Nephron (organoid): ENCODE results near the gene RALGPS1.

ENCODE experiments used
- H3K27ac Mint-ChIP-seq, 3 experiments: 2 replicates each; pipeline ENCODE4 v1.8.0; 2020; ENCODE audit warnings: mixed read lengths in 3 of 3, mild to moderate bottlenecking in 2 of 3, moderate library complexity in 1 of 3
- H3K27me3 Mint-ChIP-seq: 2 replicates; pipeline ENCODE4 v1.8.0; 2021; ENCODE audit warnings: low read depth, mild to moderate bottlenecking, moderate library complexity, mixed read lengths
- H3K36me3 Mint-ChIP-seq: 2 replicates; pipeline ENCODE4 v1.8.0; 2020; ENCODE audit warnings: low read depth, mixed read lengths
- H3K4me1 Mint-ChIP-seq: 2 replicates; pipeline ENCODE4 v1.8.0; 2020; ENCODE audit warnings: mixed read lengths
- H3K4me3 Mint-ChIP-seq, 3 experiments: 2 replicates each; pipeline ENCODE4 v1.8.0; 2020; ENCODE audit warnings: mild to moderate bottlenecking in 3 of 3, mixed read lengths in 3 of 3, moderate library complexity in 2 of 3
- H3K9me3 Mint-ChIP-seq: 2 replicates; pipeline ENCODE4 v1.8.0; 2020; ENCODE audit warnings: mixed read lengths
- TF ChIP-seq, protein P1 (sequence below), 3 experiments: fragments of 200-600 bp; sonication (generic); IDR thresholded peaks; one replicate each; pipeline ENCODE4 v1.5.0; 2021; ENCODE audit warnings: antibody characterized with exemption in 3 of 3; ENCODE audit not compliant: unreplicated experiment in 3 of 3

Gene RALGPS1

DNA sequence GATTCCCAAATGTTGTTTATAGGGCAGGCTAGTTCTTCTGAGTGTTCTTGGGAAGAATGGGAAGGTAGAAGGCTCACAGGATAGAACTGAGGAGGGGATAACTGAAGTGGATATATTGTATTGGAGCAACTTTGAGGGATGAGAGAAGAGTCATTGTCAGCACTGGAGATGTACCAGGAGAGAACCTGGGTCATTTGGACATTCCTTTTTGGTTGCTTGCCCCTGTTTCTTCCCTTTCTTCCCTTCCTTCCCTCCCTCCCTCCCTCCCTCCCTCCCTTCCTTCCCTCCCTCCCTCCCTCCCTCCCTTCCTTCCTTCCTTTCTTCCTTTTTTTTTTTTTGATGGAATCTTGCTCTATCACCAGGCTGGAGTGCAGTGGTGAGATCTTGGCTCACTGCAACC, 45.3 kb downstream of the RALGPS1 start:
- no peaks in the 10 kb centered on the region for H3K9me3 Mint-ChIP-seq

DNA sequence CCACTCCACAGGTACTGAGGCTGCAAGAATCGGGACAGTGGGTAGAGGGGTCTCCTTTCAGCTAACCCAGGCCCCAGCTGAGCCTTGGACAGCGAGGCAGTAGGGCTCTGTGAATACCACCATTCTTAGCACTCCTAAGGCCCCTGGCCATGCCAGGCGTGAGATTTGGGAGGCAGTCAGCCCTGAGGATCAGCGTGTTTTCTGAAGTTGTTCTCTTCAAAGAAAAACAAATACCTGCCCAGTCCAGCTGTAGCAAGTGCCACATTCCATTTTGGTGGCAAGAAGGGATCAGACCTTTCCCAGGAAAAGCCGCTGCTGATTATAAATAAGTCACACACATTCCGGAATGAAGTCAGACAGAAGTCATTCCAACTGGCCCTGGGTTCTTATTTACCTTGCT, 47.8 kb downstream of the RALGPS1 start:
- Mint-ChIP-seq H3K4me3 (no peak overlapping the region), H3K27ac (no peak overlapping the region), H3K4me1 (peaks cover 33% of the 10 kb centered on the region), H3K9me3 (no peaks in the 10 kb centered on the region), H3K27me3 (no peaks in the 10 kb centered on the region), H3K36me3 (peaks cover 4% of the 10 kb centered on the region)
- TF ChIP-seq, protein P1, sequence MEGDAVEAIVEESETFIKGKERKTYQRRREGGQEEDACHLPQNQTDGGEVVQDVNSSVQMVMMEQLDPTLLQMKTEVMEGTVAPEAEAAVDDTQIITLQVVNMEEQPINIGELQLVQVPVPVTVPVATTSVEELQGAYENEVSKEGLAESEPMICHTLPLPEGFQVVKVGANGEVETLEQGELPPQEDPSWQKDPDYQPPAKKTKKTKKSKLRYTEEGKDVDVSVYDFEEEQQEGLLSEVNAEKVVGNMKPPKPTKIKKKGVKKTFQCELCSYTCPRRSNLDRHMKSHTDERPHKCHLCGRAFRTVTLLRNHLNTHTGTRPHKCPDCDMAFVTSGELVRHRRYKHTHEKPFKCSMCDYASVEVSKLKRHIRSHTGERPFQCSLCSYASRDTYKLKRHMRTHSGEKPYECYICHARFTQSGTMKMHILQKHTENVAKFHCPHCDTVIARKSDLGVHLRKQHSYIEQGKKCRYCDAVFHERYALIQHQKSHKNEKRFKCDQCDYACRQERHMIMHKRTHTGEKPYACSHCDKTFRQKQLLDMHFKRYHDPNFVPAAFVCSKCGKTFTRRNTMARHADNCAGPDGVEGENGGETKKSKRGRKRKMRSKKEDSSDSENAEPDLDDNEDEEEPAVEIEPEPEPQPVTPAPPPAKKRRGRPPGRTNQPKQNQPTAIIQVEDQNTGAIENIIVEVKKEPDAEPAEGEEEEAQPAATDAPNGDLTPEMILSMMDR (IDR thresholded peaks at IDR 0.05; ENCODE audit: unreplicated experiment in 3 of 3), result no peak

More for the DNA sequence above, 45.3 kb downstream of the RALGPS1 start:
- H3K36me3 Mint-ChIP-seq, result no peaks in the 10 kb centered on the region
- H3K27ac Mint-ChIP-seq, result peak overlapping the region in 1 of 3 experiments; percentile 72
- peaks cover 46% of the 10 kb centered on the region for H3K4me1 Mint-ChIP-seq
- TF ChIP-seq, protein P1 (IDR thresholded peaks at IDR 0.05; ENCODE audit: unreplicated experiment in 3 of 3), result no peak
- no peaks in the 10 kb centered on the region for H3K27me3 Mint-ChIP-seq
- no peak overlapping the region for H3K4me3 Mint-ChIP-seq

DNA sequence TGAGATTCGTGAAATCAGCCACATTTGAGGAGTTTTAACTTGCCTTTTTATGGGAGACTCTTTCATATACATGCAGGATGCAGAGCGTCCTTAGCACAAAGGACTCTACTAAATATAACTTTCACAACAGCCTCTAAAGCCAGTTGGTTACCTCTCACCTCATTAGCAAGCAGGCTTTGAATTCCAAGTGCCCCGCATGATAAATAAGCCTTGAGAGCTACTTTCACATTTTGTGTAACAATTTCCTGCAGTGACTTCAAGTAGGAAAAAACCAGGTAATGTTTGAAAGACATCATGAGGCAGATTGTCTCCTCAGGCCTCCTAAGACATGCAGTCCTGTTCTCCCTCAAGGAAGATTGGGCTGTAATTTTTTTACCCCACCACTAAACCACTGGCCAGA, 50.5 kb downstream of the RALGPS1 start:
- Mint-ChIP-seq H3K27me3 (no peaks in the 10 kb centered on the region), H3K27ac (peak overlapping the region in 1 of 3 experiments; percentile 51), H3K9me3 (no peaks in the 10 kb centered on the region), H3K4me3 (no peak overlapping the region), H3K36me3 (peaks cover 4% of the 10 kb centered on the region), H3K4me1 (peaks cover 11% of the 10 kb centered on the region)
- TF ChIP-seq, protein P1 (IDR thresholded peaks at IDR 0.05; ENCODE audit: unreplicated experiment in 3 of 3), result no peak

DNA sequence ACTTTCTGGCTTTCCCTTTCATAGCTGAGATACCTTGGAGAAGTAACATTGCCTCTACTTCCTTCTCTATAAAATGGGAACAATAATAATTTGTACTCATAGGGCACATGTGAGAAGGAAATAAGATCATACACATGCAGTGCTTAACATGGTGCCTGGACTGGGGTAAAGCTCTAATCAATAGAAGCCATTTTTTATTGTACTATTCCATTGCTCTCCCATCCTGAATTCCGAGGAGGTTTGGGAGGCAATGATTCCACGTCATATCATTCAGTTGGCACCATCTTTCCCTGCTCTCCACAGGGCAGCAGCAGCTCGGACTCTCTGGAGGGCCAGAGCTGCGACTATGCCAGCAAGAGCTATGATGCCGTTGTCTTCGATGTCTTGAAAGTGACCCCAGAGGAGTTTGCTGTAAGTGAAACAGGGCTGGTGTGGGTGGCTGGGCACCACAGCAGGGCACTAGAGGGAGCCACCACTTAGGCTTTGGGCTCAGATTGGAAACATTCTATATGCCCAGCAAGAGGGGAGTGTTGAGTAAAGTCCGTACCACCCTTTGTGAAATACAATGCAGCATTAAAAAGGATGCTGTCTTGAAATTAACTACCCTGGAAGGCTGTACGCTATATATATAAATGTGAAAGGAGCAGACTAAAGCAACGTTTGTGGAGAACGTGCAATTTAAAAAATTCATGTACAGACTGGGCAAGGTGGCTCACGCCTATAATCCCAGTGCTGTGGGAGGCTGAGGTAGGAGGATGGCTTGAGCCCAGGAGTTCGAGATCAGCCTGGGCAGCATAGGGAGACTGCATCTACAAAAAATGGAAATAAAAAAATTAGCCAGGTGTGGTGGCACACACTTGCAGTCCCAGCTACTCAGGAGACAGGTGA, 51.2 kb downstream of the RALGPS1 start:
- Mint-ChIP-seq H3K27me3 (no peaks in the 10 kb centered on the region), H3K4me3 (no peak overlapping the region), H3K27ac (no peak overlapping the region), H3K4me1 (peaks cover 11% of the 10 kb centered on the region), H3K36me3 (peaks cover 4% of the 10 kb centered on the region), H3K9me3 (no peaks in the 10 kb centered on the region)
- TF ChIP-seq, protein P1 (IDR thresholded peaks at IDR 0.05; ENCODE audit: unreplicated experiment in 3 of 3), result peak; percentile 24 to 32 (median 29)

DNA sequence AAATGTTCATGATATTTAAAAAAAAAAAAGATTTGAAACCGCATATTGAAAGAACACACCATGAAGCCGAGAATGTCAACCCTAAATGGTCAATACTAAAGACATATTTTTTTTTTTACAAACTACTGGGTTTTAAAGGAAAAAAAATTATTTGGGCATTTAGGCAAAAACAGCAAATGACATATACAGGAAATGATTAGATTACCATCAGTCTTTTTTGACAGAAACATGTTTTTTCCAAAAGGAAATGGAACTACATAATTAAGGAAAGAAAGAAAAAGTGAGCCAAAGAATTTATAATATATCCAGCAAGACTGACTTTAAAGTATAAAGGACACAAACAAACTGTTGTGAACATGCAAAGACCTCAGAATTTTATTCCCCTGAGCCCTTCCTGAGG, 56.7 kb downstream of the RALGPS1 start:
- Mint-ChIP-seq H3K27me3 (no peaks in the 10 kb centered on the region), H3K27ac (no peak overlapping the region)

More for the DNA sequence above, 56.7 kb downstream of the RALGPS1 start:
- Mint-ChIP-seq H3K4me1 (peaks cover 9% of the 10 kb centered on the region), H3K9me3 (no peaks in the 10 kb centered on the region), H3K4me3 (no peak overlapping the region), H3K36me3 (no peaks in the 10 kb centered on the region)
- TF ChIP-seq, protein P1 (IDR thresholded peaks at IDR 0.05; ENCODE audit: unreplicated experiment in 3 of 3), result no peak
